Activated gamma-delta T cell (primary cell): ENCODE results near the gene SMIM45.

Experiments
- DNase-seq: peaks from one replicate; lab custom pipeline; 2025; lab: John Stamatoyannopoulos, UW

The SMIM45 gene

DNA sequence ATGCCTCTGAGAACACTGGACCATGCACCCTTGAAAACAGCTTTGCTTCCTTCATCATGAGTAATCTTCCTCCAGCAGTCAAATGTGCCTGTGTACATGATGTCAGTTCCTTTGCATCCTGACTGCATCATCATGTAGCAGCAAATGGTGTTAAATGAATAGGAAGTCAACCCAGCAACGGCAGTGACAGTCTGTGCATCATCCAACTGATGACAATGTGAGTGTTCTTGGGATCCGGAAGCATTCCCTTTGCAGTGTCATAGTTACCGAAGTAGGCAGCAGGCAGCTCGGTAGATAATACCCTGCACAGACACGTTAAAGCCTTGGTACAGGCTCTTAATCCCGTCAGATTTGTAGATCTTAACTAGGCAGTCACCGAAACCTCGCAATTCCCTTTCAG is 49.2 kb downstream of the SMIM45 start:
- no peak for DNase-seq

- DNase-seq, result no peak
Observed at GRCh38 chr22:42001706-42002105, 49.8 kb downstream of the SMIM45 start.

- no peak for DNase-seq
Observed at GRCh38 chr22:42007922-42008321, 56.0 kb downstream of the SMIM45 start.
